M059J (cell line): Measurements from ENCODE around the gene MAP1LC3B2. TPM values are rescaled to one million over a fixed set of nuclear protein-coding genes. Genes with fewer than 3 reads are reported as not detected.

Source experiments
- DNase-seq: peaks from one replicate; pipeline ENCODE4 v3.0.0-alpha.2; 2012; ENCODE audit warnings: low read depth
- total RNA-seq: library from RNA; depleted of rRNA; stranded (reverse); fragments of >200 nt; shearing (Covaris generic); gene quantifications from 2 replicates; pipeline ENCODE4 v1.2.3, GENCODE V29; 2014; rRNA removed

The MAP1LC3B2 gene
- total RNA-seq = 0.67 TPM in 1 of 2 replicates, not detected in the other

GRCh38 chr12:116559162-116559935, at the start of gene MAP1LC3B2:
MAP1LC3B2 (plus strand) TSS chr12:116559381; CDS start chr12:116575943, 16,562 bp downstream.
- DNase-seq = peak; percentile 93

GRCh38 chr12:116513944-116514343, 45.2 kb upstream of the MAP1LC3B2 start:
- DNase-seq = no peak

GRCh38 chr12:116515684-116516083, 43.5 kb upstream of the MAP1LC3B2 start:
- DNase-seq = no peak

GRCh38 chr12:116516657-116517056, 42.5 kb upstream of the MAP1LC3B2 start:
- DNase-seq = no peak

- DNase-seq = no peak
Measured at GRCh38 chr12:116517431-116518045, 41.6 kb upstream of the MAP1LC3B2 start.

- no peak for DNase-seq
Measured at GRCh38 chr12:116520225-116520760, 38.9 kb upstream of the MAP1LC3B2 start.

- DNase-seq = peak; percentile 83
Measured at GRCh38 chr12:116520801-116521471, 38.2 kb upstream of the MAP1LC3B2 start.

GRCh38 chr12:116524311-116524710, 34.9 kb upstream of the MAP1LC3B2 start:
- no peak for DNase-seq

GRCh38 chr12:116524964-116525379, 34.2 kb upstream of the MAP1LC3B2 start:
- DNase-seq = peak; percentile 86

GRCh38 chr12:116525418-116526001, 33.7 kb upstream of the MAP1LC3B2 start:
- DNase-seq = peak; percentile 93

- peak; percentile 99 for DNase-seq
Measured at GRCh38 chr12:116528065-116528464, 31.1 kb upstream of the MAP1LC3B2 start.

GRCh38 chr12:116528498-116528897, 30.7 kb upstream of the MAP1LC3B2 start:
- peak; percentile 47 for DNase-seq

- peak; percentile 95 for DNase-seq
Measured at GRCh38 chr12:116529048-116529447, 30.1 kb upstream of the MAP1LC3B2 start.

- DNase-seq = no peak
Measured at GRCh38 chr12:116529686-116530085, 29.5 kb upstream of the MAP1LC3B2 start.

- DNase-seq = no peak
Measured at GRCh38 chr12:116532428-116532827, 26.8 kb upstream of the MAP1LC3B2 start.

GRCh38 chr12:116532986-116533342, 26.2 kb upstream of the MAP1LC3B2 start:
- DNase-seq = no peak

GRCh38 chr12:116533343-116534251, 25.6 kb upstream of the MAP1LC3B2 start:
- peak; percentile 83 for DNase-seq

GRCh38 chr12:116534311-116535121, 24.7 kb upstream of the MAP1LC3B2 start:
- peak; percentile 67 for DNase-seq

GRCh38 chr12:116535241-116535640, 23.9 kb upstream of the MAP1LC3B2 start:
- DNase-seq = no peak
